Body of pancreas (tissue), 4 donors: ENCODE data around the gene MPND. TPM values are rescaled to one million over a fixed set of nuclear protein-coding genes. Genes with fewer than 3 reads are reported as not detected.

ENCODE experiments used
- ATAC-seq: fragments of 150-250 bp; one replicate; pipeline ENCODE4 v1.9.1; 2016
- DNase-seq, 4 donors: peaks; one replicate each; pipeline ENCODE4 v3.0.0-alpha.2; 2019
- H3K27ac ChIP-seq, 4 donors: fragments of 200-600 bp; sonication (generic); 1 replicate in 3 of 4; 2 replicates in 1 of 4; pipeline versions ENCODE4 v1.5.1 to v1.6.1; 2016 to 2019; ENCODE audit warnings: mild to moderate bottlenecking in 1 of 4, mixed read lengths in 1 of 4, moderate library complexity in 1 of 4
- H3K27me3 ChIP-seq, 2 donors: fragments of 200-600 bp; sonication (generic); one replicate each; pipeline ENCODE4 v1.6.0; 2016; ENCODE audit warnings: mild to moderate bottlenecking in 1 of 2
- H3K36me3 ChIP-seq, 2 donors: fragments of 200-600 bp; sonication (generic); replicated peaks in 1 of 2; 2 replicates each; pipeline ENCODE4 v1.5.1; 2016; ENCODE audit warnings: low read depth in 2 of 2; ENCODE audit not compliant: insufficient read depth in 1 of 2
- H3K4me1 ChIP-seq: fragments of 200-600 bp; sonication (generic); one replicate; pipeline ENCODE4 v1.6.0; 2016
- H3K4me3 ChIP-seq, 2 donors: fragments of 200-600 bp; sonication (generic); 1 replicate in 1 of 2; 2 replicates in 1 of 2; pipeline ENCODE4 v1.5.1; 2016 to 2019
- H3K9me3 ChIP-seq, 3 donors: fragments of 200-600 bp; sonication (generic); 1 replicate in 2 of 3; 2 replicates in 1 of 3; pipeline ENCODE4 v1.5.1; 2016
- CTCF ChIP-seq, 7 experiments: fragments of 450-650 bp in 4 of 7; fragments of 200-600 bp in 3 of 7; sonication (generic) in 3 of 7; IDR thresholded peaks; one replicate each; pipeline ENCODE4 v1.5.1; 2016 to 2019; ENCODE audit warnings: antibody characterized with exemption in 7 of 7
- POLR2A ChIP-seq, 3 donors: fragments of 450-650 bp; IDR thresholded peaks; one replicate each; pipeline ENCODE4 v1.6.1; 2016; ENCODE audit warnings: antibody characterized with exemption in 3 of 3, mild to moderate bottlenecking in 2 of 3
- WGBS, 2 donors: methylation state at CpG; one replicate each; pipeline ENCODE4 v1.1.5; 2017; 5-methylcytosine and 5-hydroxymethylcytosine counted together
- intact Hi-C: fragments of 100-400 bp; cut with DNase I; formaldehyde crosslinking; loops from one replicate; pipeline ENCODE4 v1.15.1; 2023
- total RNA-seq, 2 donors: library from RNA; depleted of rRNA; stranded (reverse); fragments of >200 nt; gene quantifications; one replicate each; pipeline ENCODE4 v1.1.0, GENCODE V29; 2016

Gene MPND
- total RNA-seq, 2 donors from 2014 or later, result 0.99 to 7.5 TPM

- 0 to 1% methylated on average over 8 to 12 of the region's 12 CpGs for WGBS, 2 donors
- DNase-seq, result peak in 1 of 4 donors; percentile 37
- peak overlapping the region; percentile 86 to 94 (median 92) for H3K27ac ChIP-seq
- H3K9me3 ChIP-seq, result no peaks in the 10 kb centered on the region
- H3K4me1 ChIP-seq, result peaks cover 52% of the 10 kb centered on the region
- peaks cover 0 to 4% of the 10 kb centered on the region in 2 donors for H3K36me3 ChIP-seq
- intact Hi-C loops, result no loop called here
- ATAC-seq, result peak; percentile 5
- no peaks in the 10 kb centered on the region for H3K27me3 ChIP-seq
- peak in 1 of 3 donors; percentile 16 for TF ChIP-seq POLR2A (IDR thresholded peaks at IDR 0.05)
- TF ChIP-seq CTCF (IDR thresholded peaks at IDR 0.05), result no peak
- peak overlapping the region; percentile 89 to 99 for H3K4me3 ChIP-seq
These were observed 56.4 kb downstream of the MPND start for GRCh38 chr19:4399812-4400134.

- 0% methylated on average over 14 to 84 of the region's 90 CpGs for WGBS, 2 donors
- no peaks in the 10 kb centered on the region for H3K27me3 ChIP-seq
- peak within 1 kb of the TSS; percentile 88 to 94 (median 92) for H3K27ac ChIP-seq
- DNase-seq (peak; percentile 95 to 97 (median 96)), ATAC-seq (peak; percentile 83)
- peaks cover 52% of the 10 kb centered on the region for H3K4me1 ChIP-seq
- peak within 1 kb of the TSS; percentile 89 to 99 for H3K4me3 ChIP-seq
- intact Hi-C loops, result no loop called here
- TF ChIP-seq CTCF (IDR thresholded peaks at IDR 0.05), result peak; percentile 78 to 100 (median 99)
- peak; percentile 27 to 35 (median 29) for TF ChIP-seq POLR2A (IDR thresholded peaks at IDR 0.05)
- H3K36me3 ChIP-seq, result peaks cover 0 to 2% of the 10 kb centered on the region in 2 donors
- H3K9me3 ChIP-seq, result no peaks in the 10 kb centered on the region
These were observed 57.0 kb downstream of the MPND start, which contains the start of gene SH3GL1 for GRCh38 chr19:4400135-4400936. Gene SH3GL1, minus strand, starts transcription at chr19:4400547. Its CDS starts 179 bp downstream, at chr19:4400368.

GRCh38 chr19:4401769-4402170 lies 58.4 kb downstream of the MPND start:
- Histone ChIP-seq H3K4me3 (no peak overlapping the region), H3K27ac (peak overlapping the region; percentile 82 to 88 (median 88)), H3K36me3 (no peaks in the 10 kb centered on the region), H3K4me1 (peaks cover 50% of the 10 kb centered on the region), H3K9me3 (no peaks in the 10 kb centered on the region), H3K27me3 (no peaks in the 10 kb centered on the region)
- intact Hi-C loops, result no loop called here
- ATAC-seq, result no peak
- no peak for DNase-seq
- no peak for TF ChIP-seq CTCF (IDR thresholded peaks at IDR 0.05)
- no peak for TF ChIP-seq POLR2A (IDR thresholded peaks at IDR 0.05)
- WGBS, 2 donors, result 0% methylated on average over 8 of the region's 8 CpGs

GRCh38 chr19:4402171-4403004 lies 59.0 kb downstream of the MPND start, which contains the start of gene CHAF1A:
Gene CHAF1A, plus strand, starts transcription at chr19:4402640. Its CDS starts 123 bp downstream, at chr19:4402763.
- peak; percentile 99 to 100 (median 100) for DNase-seq
- H3K27ac ChIP-seq, result peak within 1 kb of the TSS; percentile 82 to 88 (median 88)
- H3K4me3 ChIP-seq, result peak within 1 kb of the TSS; percentile 61 to 63
- WGBS, 2 donors, result 0% methylated on average over 11 to 63 of the region's 84 CpGs
- H3K4me1 ChIP-seq, result peaks cover 44% of the 10 kb centered on the region
- peak; percentile 91 for ATAC-seq
- no peaks in the 10 kb centered on the region for H3K36me3 ChIP-seq
- intact Hi-C loops, result no loop called here
- TF ChIP-seq POLR2A (IDR thresholded peaks at IDR 0.05), result peak in 2 of 3 donors; percentile 52 to 54
- peak in 2 of 7 experiments; percentile 7 to 30 for TF ChIP-seq CTCF (IDR thresholded peaks at IDR 0.05)
- no peaks in the 10 kb centered on the region for H3K9me3 ChIP-seq
- H3K27me3 ChIP-seq, result no peaks in the 10 kb centered on the region
